Measurements from ENCODE around the gene DTL.

The DTL gene

DNA sequence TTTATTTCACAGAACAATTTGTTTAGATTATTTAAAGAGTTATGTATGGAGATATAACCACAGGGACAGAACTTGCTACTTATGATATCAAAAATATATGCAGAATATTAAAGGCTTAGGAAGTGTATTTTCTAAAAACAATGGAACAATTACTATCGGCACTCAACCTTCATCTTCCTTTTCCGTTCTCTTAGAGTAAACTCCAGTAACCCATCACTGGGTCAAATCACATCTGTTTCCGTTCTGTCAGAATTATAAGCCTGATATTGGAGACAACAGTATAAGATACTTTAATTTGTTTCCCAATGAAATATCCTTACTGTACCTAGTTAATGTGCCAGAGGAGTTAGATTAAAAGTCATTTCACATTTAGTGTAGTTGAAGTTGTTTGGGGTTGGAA lies 32.2 kb downstream of the DTL start:
- TF ChIP-seq HDGF (IDR thresholded peaks at IDR 0.05; ENCODE audit: borderline replicate concordance) (no peak), SP1 (IDR thresholded peaks at IDR 0.05) (no peak), TARDBP (IDR thresholded peaks at IDR 0.05) (no peak), NFRKB (IDR thresholded peaks at IDR 0.05) (no peak), FOXM1 (IDR thresholded peaks at IDR 0.05; ENCODE audit: borderline replicate concordance) (no peak), FOXK2 (IDR thresholded peaks at IDR 0.05) (no peak), CTBP1 (IDR thresholded peaks at IDR 0.05; ENCODE audit: borderline replicate concordance) (no peak), ELF4 (IDR thresholded peaks at IDR 0.05) (no peak), SUZ12 (IDR thresholded peaks at IDR 0.05) (no peak), BHLHE40 (IDR thresholded peaks at IDR 0.05; ENCODE audit: borderline replicate concordance) (no peak), ZNF384 (IDR thresholded peaks at IDR 0.05) (no peak), FOXA1 (IDR thresholded peaks at IDR 0.05) (no peak), ARNT (IDR thresholded peaks at IDR 0.05) (no peak)
- TF ChIP-seq, protein P1, sequence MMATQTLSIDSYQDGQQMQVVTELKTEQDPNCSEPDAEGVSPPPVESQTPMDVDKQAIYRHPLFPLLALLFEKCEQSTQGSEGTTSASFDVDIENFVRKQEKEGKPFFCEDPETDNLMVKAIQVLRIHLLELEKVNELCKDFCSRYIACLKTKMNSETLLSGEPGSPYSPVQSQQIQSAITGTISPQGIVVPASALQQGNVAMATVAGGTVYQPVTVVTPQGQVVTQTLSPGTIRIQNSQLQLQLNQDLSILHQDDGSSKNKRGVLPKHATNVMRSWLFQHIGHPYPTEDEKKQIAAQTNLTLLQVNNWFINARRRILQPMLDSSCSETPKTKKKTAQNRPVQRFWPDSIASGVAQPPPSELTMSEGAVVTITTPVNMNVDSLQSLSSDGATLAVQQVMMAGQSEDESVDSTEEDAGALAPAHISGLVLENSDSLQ (IDR thresholded peaks at IDR 0.05) = no peak
- ChIA-PET CTCF (no interaction called here), POLR2A (no interaction called here)
- no peak for DNase-seq (ENCODE audit: extremely low spot score)

DNA sequence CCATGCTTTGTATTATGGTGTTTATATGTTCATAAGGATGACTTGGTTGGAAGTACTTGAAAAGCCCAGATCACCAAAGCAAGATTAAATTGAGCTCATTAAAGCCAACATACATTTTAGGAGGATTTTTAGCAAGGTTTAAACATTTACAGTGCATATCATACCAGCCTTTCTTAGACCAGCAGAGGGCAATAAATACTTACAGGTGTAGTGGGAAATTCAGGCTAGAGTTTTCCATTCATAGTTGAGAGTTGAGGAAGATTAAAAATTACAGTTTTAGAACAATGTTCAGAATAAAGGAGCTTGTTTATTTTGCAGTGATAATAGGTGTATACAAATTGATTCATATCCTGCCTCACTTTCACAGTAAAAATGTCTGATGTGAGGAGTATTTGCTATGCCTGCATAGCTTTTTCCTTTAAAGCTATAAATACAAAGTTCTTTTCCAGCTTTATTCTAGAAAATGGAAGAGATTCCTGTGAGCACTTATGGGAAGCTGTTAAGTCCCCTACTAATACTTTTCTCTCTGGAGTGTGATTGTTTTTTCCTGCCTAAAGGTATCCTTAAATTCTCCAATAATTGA lies 35.3 kb downstream of the DTL start:
- no peak for TF ChIP-seq TARDBP (IDR thresholded peaks at IDR 0.05)
- TF ChIP-seq, protein P1 (IDR thresholded peaks at IDR 0.05) = no peak
- no peak for TF ChIP-seq HDGF (IDR thresholded peaks at IDR 0.05; ENCODE audit: borderline replicate concordance)
- no peak for TF ChIP-seq SP1 (IDR thresholded peaks at IDR 0.05)
- ChIA-PET POLR2A (interaction anchor here (1.0 kb wide), 1 partner anchor 35 kb away, joined by 4 read pairs; the partner anchor contains the start of genes DTL and INTS7), CTCF (interaction anchor here (0.6 to 2.1 kb wide), 9 partner anchors 9 to 513 kb away, joined by 3 to 11 read pairs (median 5); partner anchors contain the start of genes DTL and INTS7)
- DNase-seq (ENCODE audit: extremely low spot score) = no peak

DNA sequence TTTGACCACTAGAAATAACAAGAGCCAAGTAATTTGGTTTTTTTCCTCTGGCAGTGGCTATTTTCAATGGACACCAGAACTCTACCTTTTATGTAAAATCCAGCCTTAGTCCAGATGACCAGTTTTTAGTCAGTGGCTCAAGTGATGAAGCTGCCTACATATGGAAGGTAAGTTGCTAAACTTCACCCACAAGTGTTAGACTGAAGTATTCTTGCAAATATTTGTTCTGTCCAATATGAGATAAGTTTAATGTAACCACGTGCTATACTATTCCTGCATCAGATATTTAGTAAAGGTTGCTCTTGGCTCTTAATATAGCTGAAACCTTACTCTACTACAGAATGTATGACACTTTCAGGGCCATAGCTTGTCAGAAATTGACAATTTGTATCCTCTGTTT lies 36.5 kb downstream of the DTL start:
- CTCF ChIA-PET = interaction anchor here (0.6 kb wide), 2 partner anchors 50 to 293 kb away, joined by 3 to 4 read pairs; no protein-coding TSS in a partner anchor
- no peak for DNase-seq (ENCODE audit: extremely low spot score)
- POLR2A ChIA-PET = interaction anchor here (0.8 kb wide), 1 partner anchor 37 kb away, joined by 3 read pairs; the partner anchor contains the start of genes DTL and INTS7
- TF ChIP-seq LEF1 (IDR thresholded peaks at IDR 0.05; ENCODE audit: borderline replicate concordance) (no peak), SP1 (IDR thresholded peaks at IDR 0.05) (no peak), FOXA1 (IDR thresholded peaks at IDR 0.05) (no peak), SUZ12 (IDR thresholded peaks at IDR 0.05) (no peak), ZNF384 (IDR thresholded peaks at IDR 0.05) (no peak), TARDBP (IDR thresholded peaks at IDR 0.05) (no peak), NFRKB (IDR thresholded peaks at IDR 0.05) (no peak), BHLHE40 (IDR thresholded peaks at IDR 0.05; ENCODE audit: borderline replicate concordance) (no peak), ARNT (IDR thresholded peaks at IDR 0.05) (no peak)
- TF ChIP-seq, protein P1 (IDR thresholded peaks at IDR 0.05) = no peak

DNA sequence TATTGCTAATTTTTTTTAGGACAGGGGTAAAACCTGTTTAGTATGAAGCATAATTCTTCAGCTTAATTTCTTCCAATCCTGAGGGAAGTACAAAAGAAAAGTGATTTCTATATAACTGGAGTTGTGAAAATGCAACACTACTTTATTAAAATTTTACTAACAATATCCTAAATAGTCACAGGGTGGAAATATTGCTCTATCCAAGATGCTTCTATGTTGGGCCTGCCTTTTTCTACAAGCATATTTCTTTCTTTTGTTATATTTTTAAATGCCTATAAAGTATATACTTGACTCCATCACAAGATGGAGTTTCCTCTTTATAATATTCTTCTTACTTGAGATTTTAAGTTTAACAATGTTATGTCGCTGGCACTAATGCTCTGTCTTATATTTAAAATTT lies 37.9 kb downstream of the DTL start:
- no peak for TF ChIP-seq SUZ12 (IDR thresholded peaks at IDR 0.05)
- TF ChIP-seq BHLHE40 (IDR thresholded peaks at IDR 0.05; ENCODE audit: borderline replicate concordance) = no peak
- no peak for TF ChIP-seq LEF1 (IDR thresholded peaks at IDR 0.05; ENCODE audit: borderline replicate concordance)
- POLR2A ChIA-PET = no interaction called here
- CTCF ChIA-PET = no interaction called here
- no peak for DNase-seq (ENCODE audit: extremely low spot score)

DNA sequence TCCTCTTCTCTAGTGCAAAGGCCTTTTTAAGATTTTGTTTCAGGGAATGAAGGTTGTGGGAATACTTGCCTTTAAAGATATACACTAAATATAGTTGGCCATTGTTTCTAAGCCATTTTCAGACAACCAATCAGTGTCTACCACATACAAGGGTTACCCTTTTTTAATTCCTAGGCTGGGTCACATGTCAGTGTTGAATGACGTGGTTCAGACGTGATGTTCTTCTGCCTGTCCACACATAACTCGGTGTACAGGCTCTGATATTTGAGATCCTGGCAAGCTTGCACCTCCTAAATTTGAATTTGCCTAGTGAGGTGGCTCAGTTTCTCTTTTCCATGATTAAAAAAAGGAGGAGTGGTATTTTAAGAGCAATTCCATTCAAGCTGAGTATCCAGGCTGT lies 38.8 kb downstream of the DTL start:
- no peak for DNase-seq (ENCODE audit: extremely low spot score)
- ChIA-PET POLR2A (no interaction called here), CTCF (no interaction called here)
- TF ChIP-seq, protein P1 (IDR thresholded peaks at IDR 0.05) = no peak
- TF ChIP-seq NFRKB (IDR thresholded peaks at IDR 0.05) (no peak), BHLHE40 (IDR thresholded peaks at IDR 0.05; ENCODE audit: borderline replicate concordance) (no peak), LEF1 (IDR thresholded peaks at IDR 0.05; ENCODE audit: borderline replicate concordance) (no peak), L3MBTL2 (conservative IDR thresholded peaks at IDR 0.05) (no peak), SP1 (IDR thresholded peaks at IDR 0.05) (no peak), FOXM1 (IDR thresholded peaks at IDR 0.05; ENCODE audit: borderline replicate concordance) (no peak), SUZ12 (IDR thresholded peaks at IDR 0.05) (no peak), FOXA1 (IDR thresholded peaks at IDR 0.05) (no peak), ARNT (IDR thresholded peaks at IDR 0.05) (no peak), ZNF384 (IDR thresholded peaks at IDR 0.05) (no peak), TARDBP (IDR thresholded peaks at IDR 0.05) (no peak), FOXK2 (IDR thresholded peaks at IDR 0.05) (no peak), ELF4 (IDR thresholded peaks at IDR 0.05) (no peak), HDGF (IDR thresholded peaks at IDR 0.05; ENCODE audit: borderline replicate concordance) (no peak)

DNA sequence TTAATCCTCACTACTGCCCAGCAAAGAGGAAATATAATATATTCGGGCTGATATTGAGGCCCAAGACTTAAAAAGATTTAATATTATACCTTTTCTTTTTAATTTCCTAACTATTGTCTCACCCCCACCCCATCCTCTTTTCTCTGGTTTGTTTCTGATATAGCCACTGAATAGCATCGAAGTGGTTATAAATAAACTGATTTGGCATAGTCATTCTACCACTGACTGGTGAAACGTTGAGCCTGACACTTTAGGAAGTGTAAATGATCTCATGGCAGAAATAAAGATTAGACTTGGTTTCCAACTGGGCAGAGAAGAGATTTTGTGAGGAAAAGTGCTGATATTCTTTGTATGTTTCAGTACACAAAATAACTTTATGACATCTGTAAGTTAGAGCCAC lies 39.3 kb downstream of the DTL start:
- POLR2A ChIA-PET = no interaction called here
- DNase-seq (ENCODE audit: extremely low spot score) = no peak
- CTCF ChIA-PET = no interaction called here
- TF ChIP-seq FOXK2 (IDR thresholded peaks at IDR 0.05) (no peak), ELF4 (IDR thresholded peaks at IDR 0.05) (no peak), ARNT (IDR thresholded peaks at IDR 0.05) (no peak), ZNF384 (IDR thresholded peaks at IDR 0.05) (no peak), L3MBTL2 (conservative IDR thresholded peaks at IDR 0.05) (no peak), SUZ12 (IDR thresholded peaks at IDR 0.05) (no peak), NFRKB (IDR thresholded peaks at IDR 0.05) (no peak), TARDBP (IDR thresholded peaks at IDR 0.05) (no peak), HDGF (IDR thresholded peaks at IDR 0.05; ENCODE audit: borderline replicate concordance) (no peak), BHLHE40 (IDR thresholded peaks at IDR 0.05; ENCODE audit: borderline replicate concordance) (no peak), CTBP1 (IDR thresholded peaks at IDR 0.05; ENCODE audit: borderline replicate concordance) (no peak), SP1 (IDR thresholded peaks at IDR 0.05) (no peak), LEF1 (IDR thresholded peaks at IDR 0.05; ENCODE audit: borderline replicate concordance) (no peak), FOXM1 (IDR thresholded peaks at IDR 0.05; ENCODE audit: borderline replicate concordance) (no peak), FOXA1 (IDR thresholded peaks at IDR 0.05) (no peak)
- TF ChIP-seq, protein P1 (IDR thresholded peaks at IDR 0.05) = no peak

Measured in HEK293T (cell line).